Measurements from ENCODE around the gene TNIP2.
"Not testable (repeated sequence)": the region's sequence is repeated elsewhere in the genome, so short reads cannot be mapped to it uniquely, and the experiment has no call there.

TNIP2 gene

GRCh38 chr4:2768124-2768523 is 12.0 kb upstream of the TNIP2 start:
- no peak for DNase-seq (ENCODE audit: low spot score)

- peak; percentile 74 for DNase-seq (ENCODE audit: low spot score)
Observed at GRCh38 chr4:2767705-2768074, 11.6 kb upstream of the TNIP2 start.

GRCh38 chr4:2767046-2767704 is 11.0 kb upstream of the TNIP2 start:
- DNase-seq (ENCODE audit: low spot score), result no peak

GRCh38 chr4:2765832-2766526 is 9.8 kb upstream of the TNIP2 start:
- no peak for DNase-seq (ENCODE audit: low spot score)

GRCh38 chr4:2763511-2763967 is 7.4 kb upstream of the TNIP2 start:
- DNase-seq (ENCODE audit: low spot score), result no peak

- DNase-seq (ENCODE audit: low spot score), result not testable (repeated sequence)
Observed at GRCh38 chr4:2762486-2763370, 6.6 kb upstream of the TNIP2 start.

- DNase-seq (ENCODE audit: low spot score), result no peak
Observed at GRCh38 chr4:2762048-2762447, 5.9 kb upstream of the TNIP2 start.

GRCh38 chr4:2761035-2761923 is 5.1 kb upstream of the TNIP2 start:
- peak; percentile 20 for DNase-seq (ENCODE audit: low spot score)

- peak; percentile 29 for DNase-seq (ENCODE audit: low spot score)
Observed at GRCh38 chr4:2757426-2757825, 1.3 kb upstream of the TNIP2 start.

- no peak for DNase-seq (ENCODE audit: low spot score)
Observed at GRCh38 chr4:2756691-2757350, 685 bp upstream of the TNIP2 start.

- DNase-seq (ENCODE audit: low spot score), result no peak
Observed at GRCh38 chr4:2754848-2755819, 1.0 kb downstream of the TNIP2 start.

GRCh38 chr4:2753436-2753835 is 2.7 kb downstream of the TNIP2 start:
- DNase-seq (ENCODE audit: low spot score), result no peak

GRCh38 chr4:2750719-2751605 is 5.2 kb downstream of the TNIP2 start:
- DNase-seq (ENCODE audit: low spot score), result no peak

GRCh38 chr4:2746891-2747695 is 9.0 kb downstream of the TNIP2 start:
- no peak for DNase-seq (ENCODE audit: low spot score)

GRCh38 chr4:2745981-2746806 is 9.9 kb downstream of the TNIP2 start:
- DNase-seq (ENCODE audit: low spot score), result no peak

- no peak for DNase-seq (ENCODE audit: low spot score)
Observed at GRCh38 chr4:2745516-2745915, 10.6 kb downstream of the TNIP2 start.

Data from SK-N-DZ (cell line).